COLO668 (cell line): ENCODE data around the gene RAB2B.
"Not testable (repeated sequence)": the region's sequence is repeated elsewhere in the genome, so short reads cannot be mapped to it uniquely, and the experiment has no call there.

ENCODE experiments used
- DNase-seq: peaks from one replicate; lab custom pipeline; 2025; ENCODE audit not compliant: unreplicated experiment; lab: John Stamatoyannopoulos, UW

The RAB2B gene

DNA sequence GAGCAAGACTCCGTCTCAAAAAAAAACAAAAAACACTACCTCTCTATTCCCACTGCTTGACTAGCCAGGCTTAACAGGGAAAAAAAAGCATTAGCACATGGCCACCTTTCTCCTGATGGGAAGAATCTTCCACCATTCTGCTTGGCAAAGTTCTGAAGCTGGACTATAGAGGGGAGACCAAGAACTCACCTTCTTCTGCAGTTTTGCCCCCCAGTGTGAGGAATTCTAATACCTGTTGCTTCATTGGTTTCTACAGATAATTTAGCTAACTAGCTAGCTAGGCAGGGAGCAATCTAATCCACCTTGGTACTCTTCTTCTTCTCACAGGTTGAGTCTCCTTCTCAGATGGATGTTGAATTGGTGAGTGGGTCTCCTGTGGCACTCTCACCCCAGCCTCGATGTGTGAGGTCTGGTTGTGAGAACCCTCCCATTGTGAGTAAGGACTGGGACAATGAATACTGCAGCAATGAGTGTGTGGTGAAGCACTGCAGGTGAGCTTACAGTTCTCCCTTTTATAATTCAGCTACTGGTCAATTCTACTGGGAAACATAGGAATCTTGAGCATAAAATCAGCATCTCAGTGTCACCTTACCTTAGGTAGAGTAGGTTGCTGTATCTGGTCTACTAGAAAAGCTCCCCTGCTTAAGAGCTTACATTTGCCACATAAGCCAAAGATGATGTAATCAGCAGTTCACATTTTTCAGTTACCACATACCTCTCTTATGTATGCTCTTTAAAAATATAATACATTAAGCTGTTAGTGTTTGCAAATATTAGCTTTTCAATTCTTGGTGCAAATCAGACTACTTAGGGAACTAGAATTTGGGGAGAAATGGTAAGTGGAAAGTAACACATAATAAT, 18.4 kb upstream of the RAB2B start:
- DNase-seq = no peak

DNA sequence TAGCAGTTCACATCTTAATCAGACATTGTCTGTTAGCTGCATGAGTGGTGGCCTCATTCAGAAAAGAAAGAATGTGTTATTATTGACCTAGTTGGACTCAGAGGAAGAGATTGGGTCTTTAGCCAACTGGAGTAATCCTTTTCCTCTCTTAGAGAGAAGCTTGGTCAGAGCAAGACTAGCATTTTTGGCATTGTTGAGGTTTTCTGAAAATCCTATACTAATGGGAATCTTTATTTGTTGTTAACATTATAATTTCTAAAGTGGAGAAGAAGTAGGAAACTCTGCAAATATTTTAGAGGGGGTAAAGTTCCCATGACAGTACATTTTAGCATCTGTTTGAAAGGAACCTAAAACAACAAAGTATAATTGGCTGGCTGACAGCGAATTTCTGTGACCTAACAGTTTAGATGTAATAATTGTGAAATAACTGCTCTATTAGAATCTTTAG, 9.9 kb upstream of the RAB2B start:
- no peak for DNase-seq

DNA sequence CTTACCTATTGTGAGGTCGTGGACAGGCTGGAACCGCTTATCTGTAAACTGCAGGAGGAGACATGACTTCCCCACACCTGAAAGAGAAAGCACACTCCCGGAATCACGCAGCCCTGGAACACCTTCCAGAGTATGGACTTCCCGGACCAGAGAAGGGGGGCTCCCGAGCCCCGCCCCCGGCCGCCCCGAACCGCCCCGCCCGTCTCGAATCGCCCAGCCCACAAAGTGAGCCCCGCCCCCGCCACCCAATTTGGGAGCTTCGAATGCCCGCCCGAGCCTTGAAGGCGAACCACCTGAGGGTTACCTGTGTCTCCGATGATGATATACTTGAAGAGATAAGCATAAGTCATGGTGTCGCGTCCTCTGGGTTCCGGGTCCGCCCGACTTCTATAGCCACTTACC, 235 bp downstream of the RAB2B start:
- DNase-seq = peak; percentile 93

DNA sequence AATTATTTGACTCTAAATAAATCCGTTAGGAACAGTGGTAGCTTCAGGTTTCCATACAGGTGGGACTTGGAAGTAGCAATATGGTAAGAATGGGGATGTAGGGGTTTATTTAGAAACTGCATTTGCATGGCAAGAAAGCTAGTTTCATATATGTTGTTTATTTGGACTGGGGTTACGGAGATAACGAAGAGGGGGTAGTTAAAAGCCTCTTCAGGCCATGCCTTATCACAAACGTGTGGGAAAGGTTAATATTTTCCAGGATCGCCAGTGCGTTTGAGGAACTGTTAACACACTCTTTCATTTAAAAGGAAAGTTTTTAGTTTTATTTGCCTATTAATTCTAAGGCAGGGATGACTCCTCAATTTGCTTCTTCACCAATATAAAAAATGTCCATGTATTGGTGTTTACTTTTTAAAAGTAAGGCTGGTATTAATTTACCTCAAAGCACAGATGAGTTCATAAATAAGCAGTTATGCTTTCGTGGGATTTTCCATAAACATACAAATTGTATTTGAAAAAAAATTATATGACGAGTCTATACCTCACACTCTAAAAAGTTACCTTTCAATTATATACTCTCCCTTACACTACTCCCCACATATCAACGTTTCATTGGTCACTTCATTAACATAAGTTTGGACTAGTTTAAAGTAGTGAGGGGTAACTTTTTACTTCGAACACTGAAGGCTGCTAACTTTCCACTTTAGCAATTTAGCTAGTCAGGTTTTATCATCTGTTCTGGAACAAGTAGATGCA, 814 bp downstream of the RAB2B start:
- DNase-seq = no peak

DNA sequence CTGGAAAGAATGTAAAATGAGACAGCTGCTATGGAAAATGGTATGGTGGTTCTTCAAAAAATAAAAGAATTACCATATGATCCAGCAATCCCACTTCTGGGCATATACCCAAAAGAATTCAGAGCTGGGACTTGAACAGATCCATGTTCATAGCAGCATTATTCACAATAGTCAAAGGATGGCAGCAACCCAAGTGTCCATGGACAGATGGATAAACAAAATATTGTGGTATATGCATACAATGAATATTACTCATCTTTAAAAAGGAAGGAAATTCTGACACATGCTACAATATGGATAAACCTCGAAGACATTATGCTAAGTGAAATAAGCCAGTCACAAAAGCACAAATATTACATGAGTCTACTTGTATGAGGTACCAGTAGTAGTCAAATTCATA, 9.1 kb downstream of the RAB2B start:
- DNase-seq = no peak

DNA sequence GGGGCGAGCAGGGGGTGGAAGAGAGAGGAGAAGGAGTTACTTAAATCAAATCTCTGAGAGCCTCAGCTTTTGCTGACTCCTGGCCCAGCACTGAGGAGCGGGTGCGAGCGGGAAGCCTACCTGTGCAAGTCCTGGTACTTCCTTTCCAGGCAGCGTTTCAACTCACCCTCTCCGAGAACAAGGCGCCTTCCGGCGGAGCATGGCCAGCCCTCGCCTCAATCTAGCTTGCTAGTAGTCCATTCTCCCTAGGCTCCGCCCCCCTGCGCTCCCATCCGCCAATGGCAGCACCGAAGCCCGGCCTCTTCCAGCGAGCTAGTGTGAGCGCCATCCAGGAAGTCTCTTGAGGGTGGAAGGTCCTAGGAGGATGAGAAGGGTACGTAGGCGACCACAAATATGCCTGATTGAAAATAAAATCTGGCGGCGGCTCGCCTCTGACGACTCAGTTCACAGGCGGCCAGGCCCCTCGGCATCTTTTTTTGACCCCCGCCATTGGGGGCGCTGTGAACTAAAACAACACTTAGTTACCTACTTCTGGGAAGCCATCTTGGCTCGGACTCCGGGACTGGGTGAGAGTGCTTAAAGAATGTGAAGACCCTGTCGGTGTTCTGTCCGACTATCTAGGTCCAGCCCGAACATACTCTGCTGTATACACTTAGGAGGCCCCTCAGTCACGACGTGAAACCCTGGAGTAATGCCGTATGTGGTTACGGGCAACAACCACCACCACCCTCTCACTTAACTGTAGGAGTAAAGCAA, 20.7 kb downstream of the RAB2B start, which contains the start of gene CHD8:
TSS of gene CHD8 (minus strand) at position 212 of the 756 bp plus-strand sequence. CDS start 24,480 bp downstream, outside the sequence.
- DNase-seq = peak; percentile 99

DNA sequence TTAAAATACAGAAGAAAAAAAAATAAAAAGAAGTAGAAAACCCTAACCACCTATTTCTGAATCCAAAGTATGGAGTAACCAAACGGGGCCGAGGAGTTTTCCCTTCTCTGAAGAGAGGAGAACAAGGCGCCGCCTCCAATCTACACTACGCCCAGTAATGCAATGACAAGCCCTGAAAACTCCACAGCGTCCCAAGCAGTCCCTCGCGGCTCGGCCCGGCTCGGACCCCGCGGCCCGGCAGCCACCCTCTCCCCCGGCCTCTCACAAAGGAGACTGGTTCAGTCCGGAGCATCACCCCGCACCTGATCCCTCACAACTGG, 21.2 kb downstream of the RAB2B start:
- no peak for DNase-seq

DNA sequence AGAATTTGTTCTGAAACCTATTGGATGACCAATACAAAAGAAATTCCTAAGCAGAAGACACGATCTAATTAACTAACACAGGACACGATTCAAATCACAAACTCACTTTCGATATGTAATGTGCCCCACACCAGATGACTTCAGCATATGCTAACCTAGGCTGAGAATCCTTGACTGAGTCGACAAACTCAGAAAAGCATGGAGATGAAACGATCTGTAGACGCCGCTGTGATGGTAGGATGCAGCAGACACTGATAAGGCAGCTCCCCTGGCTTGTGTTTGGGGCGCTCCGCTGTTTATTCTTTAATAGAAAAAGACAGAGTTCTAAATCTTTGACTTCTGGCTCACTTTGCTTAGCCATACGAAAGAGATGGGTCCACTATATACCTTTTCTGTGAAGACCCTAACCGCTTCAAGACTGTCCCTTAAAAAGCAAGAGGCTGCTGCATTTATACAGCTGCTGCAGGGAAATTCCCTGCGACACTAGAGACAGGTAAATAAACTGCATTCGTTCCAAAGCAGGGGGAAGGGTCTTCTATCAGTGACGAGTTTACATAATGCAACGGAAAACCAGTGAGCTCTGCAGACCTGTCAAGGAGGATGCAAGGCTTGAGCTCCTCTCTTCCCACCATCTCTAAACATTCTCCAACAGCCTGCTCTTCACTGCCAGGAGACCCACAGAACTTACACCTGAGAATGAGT, 21.8 kb downstream of the RAB2B start:
- peak; percentile 27 for DNase-seq

DNA sequence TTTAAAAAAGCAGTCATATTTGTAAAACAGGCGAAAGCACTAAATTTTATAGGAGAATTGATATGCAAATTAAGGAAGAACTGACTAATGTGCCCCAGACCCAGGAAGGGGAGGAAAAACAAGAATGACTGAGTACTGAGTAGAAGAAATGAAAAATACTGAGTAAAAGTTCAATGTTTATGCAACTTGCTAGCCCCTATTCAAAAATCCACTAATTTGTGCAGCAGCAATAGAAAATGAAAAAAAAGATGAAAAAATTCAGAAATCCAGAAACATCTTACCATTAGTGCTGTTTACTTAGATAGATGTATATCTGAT, 26.9 kb downstream of the RAB2B start:
- DNase-seq = no peak

DNA sequence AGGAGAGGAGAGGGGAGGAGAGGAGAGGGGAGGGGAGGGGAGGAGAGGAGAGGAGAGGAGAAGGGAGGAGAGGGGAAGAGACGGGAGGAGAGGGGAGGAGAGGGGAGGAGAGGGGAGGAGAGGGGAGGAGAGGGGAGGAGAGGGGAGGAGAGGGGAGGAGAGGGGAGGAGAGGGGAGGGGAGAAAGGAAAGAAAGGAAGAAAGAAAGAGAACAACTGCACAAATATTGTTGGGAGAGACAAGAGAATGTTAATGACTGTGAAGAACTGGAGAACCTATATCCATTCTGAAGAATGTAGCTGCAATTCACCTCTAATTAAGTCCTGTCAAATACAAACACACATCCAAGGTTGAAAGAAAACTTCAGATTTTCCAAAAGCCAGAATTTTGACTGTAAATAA, 34.1 kb downstream of the RAB2B start:
- DNase-seq = not testable (repeated sequence)

DNA sequence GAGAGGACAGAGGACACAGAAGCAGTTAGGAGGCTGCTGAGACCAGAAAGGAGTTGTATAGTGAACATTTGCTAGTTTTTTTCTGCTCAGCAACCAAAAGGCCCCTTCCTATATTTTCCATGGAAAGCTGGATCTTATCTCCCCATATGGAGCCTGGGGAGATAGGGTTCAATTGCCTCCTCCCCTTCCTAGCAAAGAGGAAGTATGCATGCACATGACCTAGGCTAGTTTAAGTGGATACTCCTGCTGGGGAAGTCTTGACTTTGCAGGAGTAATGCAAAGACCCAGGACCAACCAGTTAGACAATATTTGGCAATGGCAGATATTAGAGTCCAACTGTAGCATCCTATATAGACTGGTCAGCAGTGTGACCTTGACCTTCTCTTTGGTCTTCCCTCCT, 35.9 kb downstream of the RAB2B start:
- DNase-seq = no peak

DNA sequence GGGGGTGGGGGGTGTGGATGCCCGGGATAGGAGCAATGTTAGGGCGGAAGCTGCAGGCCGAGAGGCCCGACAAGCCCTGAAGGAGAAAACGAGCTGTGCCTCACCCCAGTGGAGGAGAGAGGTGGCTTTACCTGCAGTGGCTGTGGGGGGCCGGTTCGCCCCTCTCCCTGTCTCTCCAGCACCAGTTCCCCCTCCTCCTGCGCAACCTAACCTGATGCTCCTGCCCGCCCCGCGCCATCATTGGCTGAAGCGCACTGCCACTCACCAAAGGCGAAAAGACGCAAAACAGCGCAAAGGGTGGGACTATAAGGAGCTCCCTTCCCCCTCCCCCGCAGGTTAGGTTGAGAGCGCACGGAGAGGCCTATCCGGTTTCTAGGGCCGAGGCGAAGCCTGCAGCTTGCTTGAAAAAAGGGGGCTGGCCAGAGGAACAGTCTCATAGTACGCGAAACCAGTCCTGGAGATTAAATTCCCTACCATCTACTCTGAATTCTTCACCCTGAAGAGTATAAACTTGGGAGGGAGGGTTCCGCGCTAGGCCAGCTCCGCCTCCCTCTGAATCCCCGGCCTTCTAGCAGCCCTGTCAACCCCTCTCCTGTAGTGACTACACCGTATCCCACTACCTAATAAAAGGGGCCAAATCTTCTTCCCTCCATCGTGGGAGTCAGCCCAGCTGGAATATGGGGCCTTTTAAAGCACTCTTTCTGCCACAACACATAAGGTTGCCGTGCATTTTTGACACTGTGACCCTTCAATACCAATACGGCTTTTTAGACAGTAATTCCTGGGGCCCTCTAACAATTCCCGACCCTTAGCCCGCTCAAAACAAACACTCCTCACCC, 39.5 kb downstream of the RAB2B start:
- peak; percentile 100 for DNase-seq

DNA sequence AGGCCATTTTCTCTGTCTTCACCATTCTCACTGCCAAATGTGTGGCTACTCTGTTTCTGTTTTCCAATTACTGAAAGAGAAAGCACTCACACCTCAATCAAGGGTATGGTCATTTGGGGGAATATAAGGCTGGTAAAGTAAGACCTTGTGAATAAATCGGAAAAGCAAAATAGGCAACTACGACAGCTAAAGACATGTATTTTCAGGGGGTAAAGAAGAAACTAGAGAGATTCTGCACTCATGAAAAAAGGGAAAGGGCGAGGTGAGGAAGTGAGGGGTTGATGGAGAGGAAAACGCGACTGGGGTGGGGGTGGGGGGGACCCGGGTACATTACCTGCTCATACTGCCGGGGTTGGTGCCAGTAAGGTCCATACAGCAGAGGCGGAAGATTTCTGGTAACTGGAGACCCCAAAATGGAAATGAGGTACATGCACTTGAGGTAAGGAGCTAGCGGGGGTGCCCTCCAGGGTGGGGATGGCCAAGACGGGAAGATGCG, 40.1 kb downstream of the RAB2B start:
- no peak for DNase-seq

DNA sequence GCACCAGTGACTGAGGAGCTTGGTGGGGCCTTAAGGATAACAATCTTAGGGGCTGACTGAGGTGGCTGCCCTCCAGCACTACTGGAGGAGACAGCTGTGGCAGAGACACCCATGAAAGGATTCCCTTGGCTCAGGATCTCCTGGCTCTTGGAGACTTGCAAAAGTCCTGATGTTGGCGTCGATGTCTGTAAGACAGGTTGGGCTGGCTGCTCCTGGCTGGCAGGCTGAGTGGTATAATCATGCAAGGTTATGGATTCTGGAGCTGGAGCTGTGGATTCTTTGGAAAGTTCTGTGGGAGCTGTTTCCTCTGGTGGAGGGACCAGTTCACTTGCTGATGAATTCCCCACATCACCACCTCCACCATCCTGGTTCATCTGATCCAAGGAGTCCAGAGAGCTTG, 45.6 kb downstream of the RAB2B start:
- DNase-seq = no peak

DNA sequence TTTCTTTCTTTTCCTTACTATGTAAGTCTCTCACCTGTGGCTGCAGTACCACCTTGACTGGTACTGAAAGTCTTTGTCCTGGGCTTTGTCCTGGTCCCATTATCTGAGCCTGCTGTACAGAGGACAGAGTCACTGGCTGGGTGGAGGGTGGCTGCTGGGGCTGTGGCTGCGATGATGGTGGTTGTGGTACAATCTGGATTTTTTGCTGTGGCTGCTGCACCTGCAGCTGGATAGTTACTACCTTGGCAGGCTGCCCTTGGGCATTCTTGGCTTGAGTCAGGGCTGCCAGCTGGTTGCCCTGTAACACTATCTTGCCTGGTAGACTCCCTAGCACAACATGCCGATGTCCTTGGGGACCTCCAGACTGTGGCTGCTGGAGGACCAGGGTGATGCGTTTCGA, 47.8 kb downstream of the RAB2B start:
- DNase-seq = no peak

DNA sequence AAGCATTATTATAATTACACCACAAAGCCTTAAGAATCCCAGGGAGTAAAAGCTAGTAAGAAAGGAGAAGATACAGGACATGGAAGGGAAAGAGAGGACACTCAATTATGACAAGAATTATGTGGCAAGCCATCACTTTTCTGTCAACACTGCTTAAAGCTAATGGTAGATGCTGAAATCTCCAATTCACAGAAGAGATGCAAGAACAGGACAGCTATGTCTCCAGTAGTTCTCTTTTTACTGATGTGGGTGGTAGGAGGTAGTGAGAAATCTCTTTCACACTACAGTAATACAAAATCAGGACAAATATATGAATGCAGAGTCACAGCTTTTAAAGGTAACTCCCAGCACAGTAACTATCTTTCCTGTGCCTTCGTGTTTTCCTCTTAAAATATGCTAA, 50.1 kb downstream of the RAB2B start:
- DNase-seq = no peak

DNA sequence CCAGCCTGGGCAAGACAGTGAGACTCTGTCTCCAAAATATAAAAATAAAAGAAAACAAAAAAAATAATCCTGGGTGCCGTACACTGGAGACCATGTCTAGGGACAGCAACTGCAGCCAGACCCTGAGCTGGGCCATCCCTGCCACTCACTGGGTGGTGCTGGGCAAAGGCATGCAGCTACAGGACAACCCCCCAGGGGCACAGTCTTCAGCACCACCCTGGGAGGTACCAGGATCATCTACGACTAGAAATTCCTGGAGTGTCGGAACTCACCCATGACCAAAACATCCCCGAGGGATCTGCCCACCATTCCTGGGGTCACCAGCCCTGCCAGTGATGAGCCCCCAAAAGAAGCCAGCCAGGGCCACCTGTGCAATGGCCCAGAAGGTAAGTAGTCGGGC, 57.2 kb downstream of the RAB2B start:
- no peak for DNase-seq

DNA sequence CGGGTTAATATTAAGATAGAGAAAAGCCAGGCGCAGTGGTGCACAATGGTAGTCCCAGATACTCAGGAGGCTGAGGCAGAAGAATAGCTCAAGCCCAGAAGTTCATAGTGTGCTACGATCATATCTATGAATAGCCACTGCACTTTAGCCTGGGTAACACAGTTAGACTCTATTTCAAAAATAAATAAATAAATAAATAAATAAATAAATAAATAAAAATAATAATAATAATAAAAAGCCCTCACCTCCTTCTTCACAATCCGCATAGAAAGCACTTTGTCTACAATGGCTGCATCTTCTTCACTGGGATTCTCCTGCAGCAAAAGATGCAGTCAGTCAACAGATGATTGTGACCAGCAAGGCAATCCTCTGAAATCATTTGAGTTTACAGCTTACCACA, 61.4 kb downstream of the RAB2B start:
- DNase-seq = no peak

DNA sequence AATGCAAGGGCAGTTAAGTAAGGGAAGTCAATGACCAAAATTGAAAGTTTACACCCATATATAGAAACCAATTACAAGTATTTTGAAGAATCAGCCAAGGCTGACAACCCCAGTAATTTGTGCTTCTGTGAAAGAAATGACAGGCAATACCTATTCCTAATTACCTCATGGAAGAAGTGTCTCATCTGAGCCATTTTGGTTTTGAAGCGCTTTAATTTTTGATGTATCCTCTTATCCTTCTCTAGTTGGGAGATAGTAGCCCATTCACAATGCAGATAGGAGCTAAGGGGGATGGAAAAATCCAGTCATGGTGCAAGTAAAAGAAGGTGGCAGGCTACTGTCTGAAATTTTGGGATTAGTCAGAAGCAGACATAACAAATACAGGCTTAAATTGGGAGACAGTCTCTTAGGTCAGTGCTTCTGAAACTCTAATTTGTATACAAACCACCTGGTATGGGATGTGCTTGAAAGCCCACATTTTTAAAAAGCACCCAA, 62.6 kb downstream of the RAB2B start:
- no peak for DNase-seq
